Lower lobe of right lung (tissue), 2 donors: ENCODE results near the gene KCNG4. TPM values are rescaled to one million over a fixed set of nuclear protein-coding genes. Genes with fewer than 3 reads are reported as not detected.

Experiments used
- ATAC-seq, 2 donors: fragments of 200-7000 bp; cut with Tn5 transposase; one replicate each; pipeline ENCODE4 v1.9.1; 2020 to 2022; ENCODE audit warnings: mild to moderate bottlenecking in 2 of 2, moderate library complexity in 2 of 2
- DNase-seq: peaks from one replicate; pipeline ENCODE4 v3.0.0-alpha.2; 2020
- H3K27ac ChIP-seq: fragments of 200-600 bp; one replicate; pipeline ENCODE4 v1.8.0; 2022
- H3K27me3 ChIP-seq: fragments of 200-600 bp; one replicate; pipeline ENCODE4 v1.8.0; 2022; ENCODE audit warnings: low read depth
- H3K36me3 ChIP-seq: fragments of 200-600 bp; one replicate; pipeline ENCODE4 v1.8.0; 2022; ENCODE audit warnings: mild to moderate bottlenecking
- H3K4me1 ChIP-seq: fragments of 200-600 bp; one replicate; pipeline ENCODE4 v1.8.0; 2022
- H3K4me3 ChIP-seq: fragments of 200-600 bp; one replicate; pipeline ENCODE4 v1.8.0; 2022; ENCODE audit warnings: mild to moderate bottlenecking
- H3K9me3 ChIP-seq: fragments of 200-600 bp; one replicate; pipeline ENCODE4 v1.8.0; 2022
- CTCF ChIP-seq: fragments of 200-600 bp; IDR thresholded peaks from one replicate; pipeline ENCODE4 v1.8.0; 2022; ENCODE audit warnings: antibody characterized with exemption, mild to moderate bottlenecking
- intact Hi-C: fragments of 100-400 bp; cut with DNase I; formaldehyde crosslinking; loops from one replicate; pipeline ENCODE4 v1.11.0; 2022
- total RNA-seq: library from RNA; stranded (reverse); fragmentation: NEBNext Ultra II Directional; extraction: Animal tissue kit (Norgen Biotek cat#: 25700); gene quantifications from one replicate; pipeline ENCODE4 v1.2.1, GENCODE V29; 2021
- donor health status: DM: no; HTN: yes; CAD: no; lungs with severe emphysema.

Gene KCNG4
- total RNA-seq, 1 donor from 2014 or later = not detected

GRCh38 chr16:84179612-84180320, 60.0 kb downstream of the KCNG4 start:
- Histone ChIP-seq H3K36me3 (peaks cover 59% of the 10 kb centered on the region), H3K4me3 (no peak overlapping the region), H3K9me3 (no peaks in the 10 kb centered on the region), H3K27ac (no peak overlapping the region), H3K27me3 (no peaks in the 10 kb centered on the region), H3K4me1 (peaks cover 47% of the 10 kb centered on the region)
- no peak for TF ChIP-seq CTCF
- intact Hi-C loops = no loop called here
- DNase-seq (no peak), ATAC-seq (no peak)

- H3K4me3 ChIP-seq = no peak overlapping the region
- DNase-seq (no peak), ATAC-seq (no peak)
- intact Hi-C loops = no loop called here
- peaks cover 59% of the 10 kb centered on the region for H3K36me3 ChIP-seq
- no peaks in the 10 kb centered on the region for H3K9me3 ChIP-seq
- H3K27me3 ChIP-seq = no peaks in the 10 kb centered on the region
- no peak overlapping the region for H3K27ac ChIP-seq
- TF ChIP-seq CTCF = no peak
- H3K4me1 ChIP-seq = peaks cover 40% of the 10 kb centered on the region
These were observed 60.8 kb downstream of the KCNG4 start for GRCh38 chr16:84178892-84179611.

- Histone ChIP-seq H3K9me3 (no peaks in the 10 kb centered on the region), H3K27ac (peak overlapping the region; percentile 86), H3K4me3 (no peak overlapping the region), H3K36me3 (peaks cover 54% of the 10 kb centered on the region), H3K27me3 (no peaks in the 10 kb centered on the region), H3K4me1 (peaks cover 32% of the 10 kb centered on the region)
- intact Hi-C loops = no loop called here
- no peak for ATAC-seq
- no peak for TF ChIP-seq CTCF
- DNase-seq = no peak
These were observed 61.6 kb downstream of the KCNG4 start for GRCh38 chr16:84178146-84178765.

- peaks cover 48% of the 10 kb centered on the region for H3K36me3 ChIP-seq
These were observed 62.1 kb downstream of the KCNG4 start for GRCh38 chr16:84177741-84178073.

More at GRCh38 chr16:84177741-84178073, 62.1 kb downstream of the KCNG4 start:
- TF ChIP-seq CTCF = no peak
- no peaks in the 10 kb centered on the region for H3K9me3 ChIP-seq
- no peak overlapping the region for H3K4me3 ChIP-seq
- peaks cover 31% of the 10 kb centered on the region for H3K4me1 ChIP-seq
- peak overlapping the region; percentile 86 for H3K27ac ChIP-seq
- ATAC-seq (no peak), DNase-seq (no peak)
- no peaks in the 10 kb centered on the region for H3K27me3 ChIP-seq
- intact Hi-C loops = no loop called here
